BLaER1 (cell line): ENCODE results near the gene CACNA1C.

Experiments
- H3K27ac ChIP-seq: shearing (Covaris generic); formaldehyde crosslinking; 2 replicates; pipeline ENCODE4 v1.8.1; 2022
- H3K27me3 ChIP-seq: shearing (Covaris generic); formaldehyde crosslinking; 2 replicates; pipeline ENCODE4 v1.8.1; 2022
- H3K36me3 ChIP-seq: shearing (Covaris generic); formaldehyde crosslinking; 2 replicates; pipeline ENCODE4 v1.8.1; 2022
- H3K4me1 ChIP-seq: shearing (Covaris generic); formaldehyde crosslinking; 2 replicates; pipeline ENCODE4 v1.8.1; 2022
- H3K4me2 ChIP-seq: shearing (Covaris generic); formaldehyde crosslinking; 2 replicates; pipeline ENCODE4 v1.8.1; 2022
- H3K4me3 ChIP-seq: shearing (Covaris generic); formaldehyde crosslinking; 2 replicates; pipeline ENCODE4 v1.8.1; 2022
- H3K9ac ChIP-seq: shearing (Covaris generic); formaldehyde crosslinking; 2 replicates; pipeline ENCODE4 v1.8.1; 2022
- H3K9me3 ChIP-seq: shearing (Covaris generic); formaldehyde crosslinking; 2 replicates; pipeline ENCODE4 v1.8.1; 2022
- H4K20me1 ChIP-seq: shearing (Covaris generic); formaldehyde crosslinking; 2 replicates; pipeline ENCODE4 v1.8.1; 2022
- Cebpa-rat ChIP-seq: shearing (Covaris generic); IDR thresholded peaks from 2 replicates; pipeline ENCODE4 v1.8.1; 2022

CACNA1C gene

DNA sequence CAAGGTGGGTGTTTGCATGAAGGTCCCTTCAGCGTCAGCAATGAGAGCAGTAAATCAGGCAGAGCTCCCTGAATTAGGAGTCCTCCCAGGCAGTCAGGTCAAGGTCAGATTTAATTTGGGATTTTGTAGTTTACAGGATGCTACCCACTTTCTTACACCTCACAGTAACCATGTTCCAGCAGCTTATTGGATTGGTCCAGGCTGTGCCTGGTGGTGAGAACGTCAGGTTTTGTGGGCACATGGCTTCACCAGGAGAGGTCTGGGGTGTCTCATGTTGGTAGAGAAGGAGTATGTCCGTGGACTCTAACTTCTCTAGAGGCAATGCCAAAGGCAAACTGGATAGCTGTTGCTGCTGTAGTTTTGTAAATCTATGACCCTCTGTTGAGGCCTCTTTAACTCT is 158.3 kb downstream of the CACNA1C start:
- Histone ChIP-seq H3K9ac (no peak overlapping the region), H3K36me3 (no peaks in the 10 kb centered on the region), H3K4me2 (no peak overlapping the region), H3K27ac (no peak overlapping the region), H3K9me3 (no peaks in the 10 kb centered on the region), H3K4me1 (peaks cover 20% of the 10 kb centered on the region), H3K27me3 (no peaks in the 10 kb centered on the region), H3K4me3 (no peak overlapping the region), H4K20me1 (no peaks in the 10 kb centered on the region)
- TF ChIP-seq Cebpa-rat: no peak

DNA sequence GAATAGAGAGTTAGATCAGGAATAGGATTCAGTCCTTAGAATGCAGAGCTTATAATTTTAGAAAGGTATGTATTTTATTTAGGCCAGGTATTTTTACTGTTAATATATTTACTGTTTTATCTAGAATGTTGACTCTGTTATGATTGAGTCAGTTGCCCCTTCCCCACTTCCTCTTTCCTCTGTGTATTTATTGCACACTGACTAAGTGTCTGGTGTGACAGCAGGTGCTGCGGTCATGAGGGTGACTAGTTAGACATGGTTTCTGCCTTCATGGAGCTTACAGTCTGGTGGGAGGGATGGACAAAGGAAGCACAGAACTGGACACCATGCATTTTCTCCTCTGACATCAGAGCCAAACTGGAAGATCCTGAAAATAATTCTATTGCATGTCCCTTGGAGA is 159.8 kb downstream of the CACNA1C start:
- Histone ChIP-seq H3K4me3 (no peak overlapping the region), H4K20me1 (no peaks in the 10 kb centered on the region), H3K4me2 (no peak overlapping the region), H3K9me3 (no peaks in the 10 kb centered on the region), H3K27ac (no peak overlapping the region), H3K9ac (no peak overlapping the region), H3K27me3 (no peaks in the 10 kb centered on the region), H3K4me1 (peaks cover 20% of the 10 kb centered on the region), H3K36me3 (no peaks in the 10 kb centered on the region)
- no peak for TF ChIP-seq Cebpa-rat

DNA sequence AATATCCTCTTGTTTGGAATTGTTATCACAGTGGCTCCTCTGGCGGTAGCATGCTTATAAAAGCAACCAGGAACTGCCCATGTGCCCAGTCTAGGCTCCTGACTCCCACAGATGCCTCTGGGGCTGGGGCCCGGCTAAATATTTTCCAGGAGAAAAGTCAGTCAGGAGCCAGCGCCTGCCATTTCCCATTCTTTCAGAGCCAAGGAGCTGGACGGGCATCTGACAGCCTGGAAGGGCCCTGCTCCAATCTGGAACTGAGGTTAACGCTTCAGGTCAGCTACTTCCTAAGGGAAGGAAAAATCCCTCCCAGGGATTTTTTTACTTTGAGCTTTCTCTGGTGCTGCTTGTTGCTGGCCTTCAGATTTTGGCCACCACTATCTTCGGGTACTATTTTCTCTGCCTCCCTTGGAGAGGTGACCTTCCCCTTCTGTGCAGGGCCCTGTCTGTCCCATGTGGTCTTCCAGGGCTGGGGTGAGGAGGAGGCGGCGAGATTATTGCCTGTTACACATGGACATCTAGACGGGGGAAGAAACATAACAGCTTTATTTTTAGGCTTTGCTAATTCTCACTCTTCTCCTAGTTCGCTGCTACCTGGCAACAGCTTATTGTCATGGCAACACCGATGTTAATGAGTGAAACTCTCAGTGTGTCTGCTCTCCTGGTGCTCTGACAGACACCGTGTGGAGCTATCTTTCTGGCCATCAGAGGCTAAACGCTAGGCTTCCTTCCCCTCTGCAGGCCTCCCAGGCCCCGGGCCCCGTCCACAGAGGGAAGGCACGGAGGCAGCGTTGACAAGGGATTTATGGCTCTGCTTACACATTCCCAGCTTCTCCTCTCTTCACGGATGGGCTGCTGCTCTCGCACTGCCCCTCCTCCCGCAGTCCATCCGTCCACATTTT is 160.4 kb downstream of the CACNA1C start:
- TF ChIP-seq Cebpa-rat: no peak
- no peak overlapping the region for H3K27ac ChIP-seq
- H3K9ac ChIP-seq: no peak overlapping the region
- H3K4me2 ChIP-seq: no peak overlapping the region
- no peaks in the 10 kb centered on the region for H3K36me3 ChIP-seq
- H3K4me3 ChIP-seq: no peak overlapping the region
- no peaks in the 10 kb centered on the region for H3K27me3 ChIP-seq
- H3K4me1 ChIP-seq: peaks cover 20% of the 10 kb centered on the region
- no peaks in the 10 kb centered on the region for H3K9me3 ChIP-seq
- H4K20me1 ChIP-seq: no peaks in the 10 kb centered on the region

DNA sequence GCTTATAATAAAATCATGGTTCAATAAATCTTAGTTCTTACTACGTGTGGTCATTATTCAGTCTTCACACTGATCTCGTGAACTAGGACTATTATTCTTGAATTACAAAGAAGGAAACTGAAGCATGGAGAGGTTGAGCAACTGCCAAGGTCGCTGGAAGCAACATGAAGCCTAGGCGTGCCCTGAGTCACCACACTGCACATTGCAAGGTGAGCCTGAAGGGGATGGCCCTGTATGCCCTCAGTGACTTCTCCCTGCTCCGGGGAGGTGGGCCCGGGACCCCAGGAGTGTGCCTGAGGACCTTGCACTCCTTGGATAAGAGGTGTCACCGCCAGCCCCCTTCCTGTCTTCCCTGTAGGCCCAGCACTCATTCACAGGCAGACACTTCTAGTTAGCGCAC is 161.6 kb downstream of the CACNA1C start:
- TF ChIP-seq Cebpa-rat: no peak
- H3K9ac ChIP-seq: no peak overlapping the region
- H3K27ac ChIP-seq: no peak overlapping the region
- no peaks in the 10 kb centered on the region for H3K36me3 ChIP-seq
- peaks cover 27% of the 10 kb centered on the region for H3K4me1 ChIP-seq
- no peak overlapping the region for H3K4me3 ChIP-seq
- no peaks in the 10 kb centered on the region for H3K9me3 ChIP-seq
- H3K27me3 ChIP-seq: no peaks in the 10 kb centered on the region
- H3K4me2 ChIP-seq: no peak overlapping the region
- H4K20me1 ChIP-seq: no peaks in the 10 kb centered on the region

DNA sequence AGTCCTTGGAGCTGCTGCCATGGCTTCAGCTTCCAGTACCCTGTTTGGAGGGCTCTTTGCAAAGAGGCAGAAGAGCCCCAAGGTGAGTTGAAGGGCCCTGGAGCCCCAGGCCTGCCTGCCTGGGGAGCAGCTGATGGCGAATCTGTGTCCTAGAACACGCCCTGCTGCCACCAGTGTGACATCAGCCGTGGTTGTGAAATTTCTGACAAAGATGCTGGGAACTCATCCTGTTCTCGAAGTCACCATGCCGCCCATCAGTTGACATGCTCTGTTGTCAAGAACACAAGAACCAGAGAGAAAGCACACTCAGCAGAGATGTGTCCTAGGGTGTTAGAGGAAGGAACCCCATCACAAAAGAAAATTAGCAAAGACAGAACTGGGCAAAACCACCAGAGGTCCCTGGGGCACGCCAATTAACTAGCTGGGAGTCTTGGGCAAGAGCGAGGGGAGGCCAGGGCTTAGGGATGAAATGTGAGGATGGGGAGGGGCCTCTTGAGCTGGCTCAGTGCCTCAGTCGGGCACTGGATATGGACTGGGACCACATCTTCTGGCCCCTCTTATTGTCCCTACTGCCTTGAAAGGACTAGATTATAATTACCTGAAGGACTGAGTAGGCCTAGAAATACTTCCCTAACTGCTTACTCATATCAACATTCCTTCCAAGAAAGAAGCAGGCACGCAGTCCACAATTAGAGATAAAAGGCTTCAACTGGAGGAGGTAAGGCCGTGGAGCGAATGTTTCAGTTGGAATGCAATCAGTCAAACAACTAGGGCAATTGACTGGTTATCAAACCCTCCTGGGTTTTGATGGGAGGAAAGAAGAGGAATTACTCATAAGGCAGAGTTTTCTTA is 163.1 kb downstream of the CACNA1C start:
- H3K27me3 ChIP-seq: no peaks in the 10 kb centered on the region
- no peaks in the 10 kb centered on the region for H3K9me3 ChIP-seq
- no peaks in the 10 kb centered on the region for H3K36me3 ChIP-seq
- H3K4me2 ChIP-seq: peak overlapping the region; percentile 5; the same call in 1 of the 2 replicates
- H4K20me1 ChIP-seq: no peaks in the 10 kb centered on the region
- no peak overlapping the region for H3K27ac ChIP-seq
- no peak overlapping the region for H3K4me3 ChIP-seq
- peaks cover 14% of the 10 kb centered on the region for H3K4me1 ChIP-seq
- H3K9ac ChIP-seq: no peak overlapping the region
- TF ChIP-seq Cebpa-rat: no peak

DNA sequence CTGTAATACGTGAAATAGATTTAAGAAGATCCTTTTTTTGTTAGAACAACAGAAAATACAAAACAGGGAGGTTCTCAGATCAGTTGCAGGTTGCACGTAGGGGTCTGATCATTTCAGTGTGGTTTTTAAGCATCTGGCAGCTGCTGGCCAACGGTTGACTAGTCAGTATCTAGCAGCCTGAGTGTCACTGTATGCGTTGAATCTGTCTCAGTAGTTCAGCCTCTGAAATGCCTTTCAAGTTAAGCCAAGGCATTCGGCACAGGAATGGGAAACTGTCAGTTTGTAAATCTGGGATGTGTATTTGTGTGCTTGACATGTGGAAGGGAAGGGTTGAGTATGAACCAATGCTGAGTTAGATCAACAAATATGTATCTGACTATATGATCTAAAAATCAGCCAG is 165.9 kb downstream of the CACNA1C start:
- Histone ChIP-seq H3K27ac (no peak overlapping the region), H3K4me3 (no peak overlapping the region), H3K4me1 (peaks cover 14% of the 10 kb centered on the region), H4K20me1 (no peaks in the 10 kb centered on the region), H3K36me3 (no peaks in the 10 kb centered on the region), H3K4me2 (no peak overlapping the region), H3K27me3 (no peaks in the 10 kb centered on the region), H3K9ac (no peak overlapping the region), H3K9me3 (no peaks in the 10 kb centered on the region)
- TF ChIP-seq Cebpa-rat: no peak

DNA sequence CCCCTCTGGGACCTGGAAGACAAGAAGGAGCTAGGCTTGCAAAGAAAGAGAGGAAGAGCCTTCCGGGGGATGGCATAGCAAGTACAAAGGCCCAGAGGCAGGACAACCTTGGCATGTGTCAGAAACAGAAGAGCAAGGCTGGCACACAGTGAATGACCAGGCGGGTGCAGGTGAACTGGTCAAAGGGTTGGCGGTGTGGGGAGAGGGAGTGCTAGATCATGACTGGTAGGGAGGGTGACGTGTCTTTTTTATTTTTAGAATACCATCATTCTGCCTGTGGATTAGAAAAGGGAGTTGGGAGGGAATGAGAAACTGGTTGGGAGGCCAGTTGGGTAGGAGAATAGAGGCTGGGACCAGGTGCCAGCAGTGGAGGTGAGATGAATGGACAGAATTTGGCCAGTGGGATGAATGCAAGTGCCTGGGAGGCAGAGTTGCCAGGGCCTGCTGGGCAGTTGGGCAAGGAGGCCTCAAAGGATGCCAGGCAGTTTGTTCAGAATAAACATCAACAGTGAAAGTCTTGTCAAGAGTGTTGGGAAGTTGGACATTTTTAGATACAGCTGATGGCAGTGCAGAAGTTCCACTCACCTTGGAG is 168.3 kb downstream of the CACNA1C start:
- Histone ChIP-seq H3K4me1 (peaks cover 8% of the 10 kb centered on the region), H3K9me3 (no peaks in the 10 kb centered on the region), H3K36me3 (no peaks in the 10 kb centered on the region), H4K20me1 (no peaks in the 10 kb centered on the region), H3K9ac (no peak overlapping the region), H3K27ac (no peak overlapping the region), H3K4me3 (no peak overlapping the region), H3K4me2 (no peak overlapping the region), H3K27me3 (no peaks in the 10 kb centered on the region)
- TF ChIP-seq Cebpa-rat: no peak

DNA sequence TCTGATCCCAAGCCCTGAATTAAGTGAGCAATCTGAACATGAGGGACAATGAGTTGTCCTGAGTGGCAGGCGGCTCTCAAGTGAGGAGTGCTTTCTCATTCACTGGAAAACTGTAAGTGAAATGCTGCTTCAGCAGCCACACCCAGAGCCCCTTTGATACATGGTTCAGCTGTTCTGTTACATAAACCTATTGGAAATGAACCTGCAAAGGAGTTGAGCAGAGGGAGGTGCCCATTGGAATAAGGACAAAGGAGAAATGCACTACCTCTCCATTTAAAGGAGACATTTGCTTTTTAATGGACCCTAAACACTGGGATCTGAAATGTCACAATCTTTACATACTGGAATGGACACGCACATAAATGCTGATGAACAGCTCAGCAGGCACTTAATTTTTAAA is 169.9 kb downstream of the CACNA1C start:
- peaks cover 8% of the 10 kb centered on the region for H3K4me1 ChIP-seq
- H3K27me3 ChIP-seq: no peaks in the 10 kb centered on the region
- H3K4me3 ChIP-seq: no peak overlapping the region
- no peaks in the 10 kb centered on the region for H3K36me3 ChIP-seq
- H4K20me1 ChIP-seq: no peaks in the 10 kb centered on the region
- no peak overlapping the region for H3K9ac ChIP-seq
- no peak for TF ChIP-seq Cebpa-rat
- no peak overlapping the region for H3K4me2 ChIP-seq
- H3K9me3 ChIP-seq: no peaks in the 10 kb centered on the region
- H3K27ac ChIP-seq: no peak overlapping the region

DNA sequence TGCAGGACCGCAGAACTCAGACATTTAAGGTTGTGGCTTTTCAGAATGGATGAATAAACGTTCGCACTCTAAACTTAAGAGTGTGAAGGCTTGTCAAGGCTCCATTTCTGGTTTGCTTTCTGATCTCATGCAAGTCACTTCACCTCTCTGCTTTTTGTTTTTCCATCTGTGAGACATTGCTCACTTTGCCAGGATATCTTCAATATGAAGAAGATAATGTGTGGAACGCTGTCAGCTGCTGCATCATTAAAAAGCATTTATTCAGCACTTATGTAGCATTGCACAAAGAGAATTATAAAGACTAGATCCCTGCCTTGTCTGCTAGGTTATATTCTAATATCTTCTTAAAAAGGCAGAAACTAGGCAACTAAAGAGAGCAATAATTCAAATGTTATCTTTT is 172.2 kb downstream of the CACNA1C start:
- no peak overlapping the region for H3K4me3 ChIP-seq
- no peaks in the 10 kb centered on the region for H4K20me1 ChIP-seq
- no peaks in the 10 kb centered on the region for H3K9me3 ChIP-seq
- H3K4me2 ChIP-seq: no peak overlapping the region
- H3K9ac ChIP-seq: no peak overlapping the region
- H3K27me3 ChIP-seq: no peaks in the 10 kb centered on the region
- H3K36me3 ChIP-seq: no peaks in the 10 kb centered on the region
- no peak for TF ChIP-seq Cebpa-rat
- no peak overlapping the region for H3K27ac ChIP-seq
- no peaks in the 10 kb centered on the region for H3K4me1 ChIP-seq

DNA sequence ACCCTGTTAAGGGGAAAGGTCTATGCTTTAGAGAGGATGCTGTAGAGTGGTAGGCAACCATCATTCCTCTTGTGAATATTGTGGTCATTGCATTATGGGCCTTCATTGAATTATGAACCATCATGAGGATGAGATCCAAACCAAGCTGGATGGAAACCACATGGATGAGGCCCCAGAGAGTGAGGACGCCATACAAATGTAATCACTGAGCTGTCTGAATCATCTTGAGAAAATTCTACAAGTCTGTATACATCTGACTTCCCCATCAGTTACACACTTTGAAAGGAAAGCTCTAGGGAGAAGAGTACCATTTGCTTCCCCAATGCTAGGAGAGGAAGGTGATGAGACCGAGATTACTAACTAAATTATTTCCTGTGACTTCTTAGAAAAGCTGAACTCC is 172.9 kb downstream of the CACNA1C start:
- TF ChIP-seq Cebpa-rat: no peak
- no peaks in the 10 kb centered on the region for H3K4me1 ChIP-seq
- no peaks in the 10 kb centered on the region for H4K20me1 ChIP-seq
- H3K4me3 ChIP-seq: no peak overlapping the region
- H3K27me3 ChIP-seq: no peaks in the 10 kb centered on the region
- no peaks in the 10 kb centered on the region for H3K36me3 ChIP-seq
- no peak overlapping the region for H3K27ac ChIP-seq
- H3K9me3 ChIP-seq: no peaks in the 10 kb centered on the region
- H3K4me2 ChIP-seq: no peak overlapping the region
- no peak overlapping the region for H3K9ac ChIP-seq
